Activated CD4-positive, alpha-beta T cell treated with anti-CD3 and anti-CD28 coated beads, Interleukin-2, amount 10 ng/mL, durations not matched to agents 7 days and 5 days (primary cell): Measurements from ENCODE around the gene ARHGAP45. TPM values are rescaled to one million over a fixed set of nuclear protein-coding genes. Genes with fewer than 3 reads are reported as not detected.
A peak's percentile ranks its signal among the peaks of the same experiment; 100 is the strongest.
"Not testable (repeated sequence)": the region's sequence is repeated elsewhere in the genome, so short reads cannot be mapped to it uniquely, and the experiment has no call there.

ENCODE experiments used
- CTCF ChIA-PET: fragments of 350-600 bp; sonication (Branson Sonifier 250); formaldehyde crosslinking; loops from one replicate; lab custom pipeline; 2021; ENCODE audit warnings: antibody characterized with exemption; lab: Charles Lee
- POLR2A ChIA-PET: fragments of 350-600 bp; sonication (Branson Sonifier 250); formaldehyde crosslinking; loops from one replicate; lab custom pipeline; 2021; ENCODE audit warnings: antibody characterized with exemption; lab: Charles Lee
- DNase-seq: peaks from one replicate; pipeline ENCODE4 v3.0.0-alpha.2; 2020
- H3K27ac Mint-ChIP-seq: one replicate; pipeline ENCODE4 v1.8.0; 2021; ENCODE audit warnings: mild to moderate bottlenecking, moderate library complexity, mixed read lengths
- H3K27me3 Mint-ChIP-seq: one replicate; pipeline ENCODE4 v1.8.0; 2021; ENCODE audit warnings: mixed read lengths
- H3K36me3 Mint-ChIP-seq: one replicate; pipeline ENCODE4 v1.8.0; 2021; ENCODE audit warnings: low read depth, mixed read lengths
- H3K4me1 Mint-ChIP-seq: one replicate; pipeline ENCODE4 v1.8.0; 2021; ENCODE audit warnings: mixed read lengths
- H3K4me3 Mint-ChIP-seq: one replicate; pipeline ENCODE4 v1.8.0; 2021; ENCODE audit warnings: mild to moderate bottlenecking, moderate library complexity, mixed read lengths
- H3K9me3 Mint-ChIP-seq: one replicate; pipeline ENCODE4 v1.8.0; 2021; ENCODE audit warnings: mixed read lengths
- total RNA-seq, 2 experiments: library from RNA; stranded (reverse); gene quantifications; one replicate each; pipeline ENCODE4 v1.2.3, GENCODE V29; 2021

Gene ARHGAP45
- 100 to 1,000 TPM; 487 to 570 TPM for total RNA-seq

- H3K4me1 Mint-ChIP-seq: peaks cover 47% of the 10 kb centered on the region
- peak; percentile 88 for DNase-seq
- H3K36me3 Mint-ChIP-seq: peaks cover 33% of the 10 kb centered on the region
- H3K27ac Mint-ChIP-seq: peak within 1 kb of the TSS; percentile 95
- H3K9me3 Mint-ChIP-seq: no peaks in the 10 kb centered on the region
- no peaks in the 10 kb centered on the region for H3K27me3 Mint-ChIP-seq
- CTCF ChIA-PET: interaction anchor here (0.9 to 4.7 kb wide), 11 partner anchors 11 to 177 kb away, joined by 3 to 72 read pairs (median 6); partner anchors contain the start of genes ABCA7 and RNU6-2
- peak within 1 kb of the TSS; percentile 91 for H3K4me3 Mint-ChIP-seq
- POLR2A ChIA-PET: interaction anchor here (0.6 to 1.0 kb wide), 3 partner anchors 20 to 28 kb away, joined by 3 read pairs; no protein-coding TSS in a partner anchor
Measured at GRCh38 chr19:1066748-1067340, at the start of gene ARHGAP45. Gene ARHGAP45, plus strand, starts transcription at chr19:1067167. Its CDS starts 239 bp downstream, at chr19:1067406.

GRCh38 chr19:1017906-1018305 is 49.1 kb upstream of the ARHGAP45 start:
- Mint-ChIP-seq H3K4me3 (no peak overlapping the region), H3K36me3 (peaks cover 4% of the 10 kb centered on the region), H3K27ac (no peak overlapping the region), H3K27me3 (no peaks in the 10 kb centered on the region), H3K9me3 (no peaks in the 10 kb centered on the region), H3K4me1 (peaks cover 33% of the 10 kb centered on the region)
- POLR2A ChIA-PET: no interaction called here
- no peak for DNase-seq
- CTCF ChIA-PET: no interaction called here

GRCh38 chr19:1018393-1018792 is 48.6 kb upstream of the ARHGAP45 start:
- POLR2A ChIA-PET: no interaction called here
- Mint-ChIP-seq H3K4me1 (peaks cover 33% of the 10 kb centered on the region), H3K27me3 (no peaks in the 10 kb centered on the region), H3K4me3 (peak overlapping the region; percentile 96), H3K9me3 (no peaks in the 10 kb centered on the region), H3K27ac (peak overlapping the region; percentile 72), H3K36me3 (peaks cover 4% of the 10 kb centered on the region)
- CTCF ChIA-PET: interaction anchor here (1.9 kb wide), 1 partner anchor 46 kb away, joined by 4 read pairs; no protein-coding TSS in a partner anchor
- DNase-seq: no peak

GRCh38 chr19:1018932-1019615 is 47.9 kb upstream of the ARHGAP45 start:
- Mint-ChIP-seq H3K36me3 (peaks cover 4% of the 10 kb centered on the region), H3K4me3 (peak overlapping the region; percentile 96), H3K27ac (peak overlapping the region; percentile 72), H3K27me3 (no peaks in the 10 kb centered on the region), H3K4me1 (peaks cover 35% of the 10 kb centered on the region), H3K9me3 (no peaks in the 10 kb centered on the region)
- DNase-seq: no peak
- CTCF ChIA-PET: interaction anchor here (0.6 to 1.9 kb wide), 4 partner anchors 46 to 1122 kb away, joined by 3 to 4 read pairs (median 4); no protein-coding TSS in a partner anchor
- POLR2A ChIA-PET: no interaction called here

- H3K9me3 Mint-ChIP-seq: no peaks in the 10 kb centered on the region
- CTCF ChIA-PET: interaction anchor here (0.6 to 1.9 kb wide), 3 partner anchors 45 to 225 kb away, joined by 3 to 4 read pairs (median 4); no protein-coding TSS in a partner anchor
- POLR2A ChIA-PET: interaction anchor here (1.1 kb wide), 1 partner anchor 11 kb away, joined by 3 read pairs; no protein-coding TSS in a partner anchor
- no peaks in the 10 kb centered on the region for H3K27me3 Mint-ChIP-seq
- peak overlapping the region; percentile 96 for H3K4me3 Mint-ChIP-seq
- peak overlapping the region; percentile 91 for H3K27ac Mint-ChIP-seq
- H3K36me3 Mint-ChIP-seq: peaks cover 4% of the 10 kb centered on the region
- no peak for DNase-seq
- H3K4me1 Mint-ChIP-seq: peaks cover 35% of the 10 kb centered on the region
Measured at GRCh38 chr19:1019616-1019961, 47.4 kb upstream of the ARHGAP45 start.

- no peaks in the 10 kb centered on the region for H3K27me3 Mint-ChIP-seq
- DNase-seq: peak; percentile 47
- peak overlapping the region; percentile 96 for H3K4me3 Mint-ChIP-seq
- ChIA-PET POLR2A (interaction anchor here (1.1 kb wide), 2 partner anchors 10 to 55 kb away, joined by 3 to 4 read pairs; no protein-coding TSS in a partner anchor), CTCF (interaction anchor here (0.6 to 1.9 kb wide), 3 partner anchors 45 to 224 kb away, joined by 3 to 4 read pairs (median 4); no protein-coding TSS in a partner anchor)
- H3K9me3 Mint-ChIP-seq: no peaks in the 10 kb centered on the region
- peak overlapping the region; percentile 91 for H3K27ac Mint-ChIP-seq
- peaks cover 4% of the 10 kb centered on the region for H3K36me3 Mint-ChIP-seq
- peaks cover 35% of the 10 kb centered on the region for H3K4me1 Mint-ChIP-seq
Measured at GRCh38 chr19:1019980-1020867, 46.7 kb upstream of the ARHGAP45 start.

- Mint-ChIP-seq H3K27ac (peak within 1 kb of the TSS; percentile 96), H3K36me3 (peaks cover 4% of the 10 kb centered on the region), H3K4me3 (peak within 1 kb of the TSS; percentile 96), H3K9me3 (no peaks in the 10 kb centered on the region), H3K27me3 (no peaks in the 10 kb centered on the region), H3K4me1 (peaks cover 37% of the 10 kb centered on the region)
- peak; percentile 98 for DNase-seq
- POLR2A ChIA-PET: interaction anchor here (1.1 kb wide), 3 partner anchors 10 to 54 kb away, joined by 3 to 4 read pairs (median 3); partner anchors contain the start of gene ABCA7
- CTCF ChIA-PET: interaction anchor here (0.7 to 1.5 kb wide), 7 partner anchors 10 to 224 kb away, joined by 3 to 5 read pairs (median 4); partner anchors contain the start of gene ARHGAP45
Measured at GRCh38 chr19:1020868-1021425, 46.0 kb upstream of the ARHGAP45 start, which contains the start of gene TMEM259. Gene TMEM259, minus strand, starts transcription at chr19:1021123. Its CDS starts 127 bp downstream, at chr19:1020996.

- H3K9me3 Mint-ChIP-seq, H3K27me3 Mint-ChIP-seq, CTCF ChIA-PET, DNase-seq, H3K4me3 Mint-ChIP-seq, POLR2A ChIA-PET, H3K36me3 Mint-ChIP-seq: not testable (repeated sequence)
- Mint-ChIP-seq H3K27ac (peak overlapping the region; percentile 31), H3K4me1 (peaks cover 17% of the 10 kb centered on the region)
Measured at GRCh38 chr19:1023883-1024188, 43.1 kb upstream of the ARHGAP45 start.

- H3K27ac Mint-ChIP-seq, H3K4me3 Mint-ChIP-seq, POLR2A ChIA-PET, DNase-seq, H3K9me3 Mint-ChIP-seq, H3K27me3 Mint-ChIP-seq: not testable (repeated sequence)
- CTCF ChIA-PET: interaction anchor here (0.6 to 2.7 kb wide), 3 partner anchors 12 to 31 kb away, joined by 3 to 15 read pairs (median 4); partner anchors contain the start of gene ABCA7
- peaks cover 20% of the 10 kb centered on the region for H3K4me1 Mint-ChIP-seq
- H3K36me3 Mint-ChIP-seq: peaks cover 15% of the 10 kb centered on the region
Measured at GRCh38 chr19:1025080-1025479, 41.9 kb upstream of the ARHGAP45 start.

- peaks cover 29% of the 10 kb centered on the region for H3K4me1 Mint-ChIP-seq
- no peaks in the 10 kb centered on the region for H3K27me3 Mint-ChIP-seq
- ChIA-PET CTCF (interaction anchor here (0.6 to 2.7 kb wide), 9 partner anchors 10 to 356 kb away, joined by 3 to 15 read pairs (median 3); partner anchors contain the start of gene ABCA7), POLR2A (interaction anchor here (0.5 to 0.8 kb wide), 3 partner anchors 54 to 117 kb away, joined by 3 read pairs; no protein-coding TSS in a partner anchor)
- H3K9me3 Mint-ChIP-seq: no peaks in the 10 kb centered on the region
- H3K4me3 Mint-ChIP-seq: peak within 1 kb of the TSS; percentile 98
- peaks cover 22% of the 10 kb centered on the region for H3K36me3 Mint-ChIP-seq
- DNase-seq: peak; percentile 73
- H3K27ac Mint-ChIP-seq: peak within 1 kb of the TSS; percentile 93
Measured at GRCh38 chr19:1025960-1026782, 40.8 kb upstream of the ARHGAP45 start, which contains the start of gene CNN2. Gene CNN2, plus strand, starts transcription at chr19:1026608. Its CDS starts 54 bp downstream, at chr19:1026662.
